Lower leg skin (tissue), 3 donors: ENCODE measurements around the gene TES.

Source experiments
- CTCF ChIP-seq, 3 donors: fragments of 450-650 bp; IDR thresholded peaks; one replicate each; pipeline ENCODE4 v1.5.1; 2016; ENCODE audit warnings: antibody characterized with exemption in 3 of 3, mild to moderate bottlenecking in 3 of 3, moderate library complexity in 2 of 3
- POLR2A ChIP-seq, 2 donors: fragments of 450-650 bp; IDR thresholded peaks; one replicate each; pipeline ENCODE4 v1.6.1; 2016 to 2017; ENCODE audit warnings: antibody characterized with exemption in 2 of 2, mild to moderate bottlenecking in 1 of 2, moderate library complexity in 1 of 2

DNA sequence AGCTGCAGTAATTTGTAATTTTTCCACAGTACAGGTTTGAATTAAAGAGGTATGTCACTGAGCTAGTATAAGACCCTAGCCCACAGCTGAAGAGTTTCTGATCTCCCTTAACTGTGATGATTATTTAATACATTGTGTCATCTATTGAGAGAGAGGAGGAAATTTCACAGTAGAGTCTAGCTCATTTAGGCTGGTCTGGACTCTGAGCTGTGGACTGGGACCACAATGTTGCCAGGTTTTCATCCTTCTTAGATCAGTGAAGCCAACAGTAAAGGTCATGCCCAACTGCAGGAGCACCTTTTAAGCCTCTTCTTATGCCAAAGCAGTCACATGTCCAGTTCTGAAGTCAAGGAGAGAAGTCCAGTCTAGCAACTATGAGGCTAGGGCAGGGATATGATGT is 8.9 kb downstream of the TES start:
- TF ChIP-seq CTCF (IDR thresholded peaks at IDR 0.05) (no peak), POLR2A (IDR thresholded peaks at IDR 0.05) (no peak)
